Measurements from ENCODE around the gene MUTYH.

MUTYH gene

DNA sequence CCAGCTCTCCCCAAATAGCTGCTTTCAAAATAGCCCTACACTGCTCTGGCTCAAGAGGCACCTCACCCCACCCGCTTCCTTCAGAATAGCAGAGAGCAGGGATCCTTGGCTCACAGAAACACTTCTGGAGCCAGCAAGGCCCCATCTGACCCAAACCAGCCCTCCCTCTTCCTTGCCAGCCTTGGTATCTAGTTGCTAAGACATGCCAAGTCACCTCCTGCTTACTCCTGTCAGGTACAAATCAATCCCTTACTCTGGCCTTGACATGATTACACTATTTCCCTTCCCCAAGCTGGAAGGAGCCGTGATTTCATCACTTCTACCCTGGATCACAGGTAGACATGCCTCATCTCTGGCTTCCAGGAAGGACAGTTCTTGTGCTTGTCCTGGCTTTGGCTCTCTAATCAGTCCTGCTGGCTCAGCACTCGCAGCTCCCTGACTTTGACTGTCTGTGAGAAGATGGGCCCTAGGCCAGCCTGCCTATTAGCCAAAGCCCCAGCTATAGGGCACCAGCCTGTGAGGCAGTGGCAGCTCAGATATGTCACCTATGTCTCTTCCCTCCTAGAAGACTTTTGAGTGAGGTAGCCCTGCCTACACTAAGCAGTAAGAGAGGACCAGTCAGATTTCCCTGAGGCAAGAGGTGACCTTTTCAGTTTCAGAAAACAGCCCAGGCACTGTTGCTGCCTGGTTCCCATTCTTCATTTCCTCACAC lies 8.9 kb upstream of the MUTYH start:
- DNase-seq (ENCODE audit: low spot score) = no peak

DNA sequence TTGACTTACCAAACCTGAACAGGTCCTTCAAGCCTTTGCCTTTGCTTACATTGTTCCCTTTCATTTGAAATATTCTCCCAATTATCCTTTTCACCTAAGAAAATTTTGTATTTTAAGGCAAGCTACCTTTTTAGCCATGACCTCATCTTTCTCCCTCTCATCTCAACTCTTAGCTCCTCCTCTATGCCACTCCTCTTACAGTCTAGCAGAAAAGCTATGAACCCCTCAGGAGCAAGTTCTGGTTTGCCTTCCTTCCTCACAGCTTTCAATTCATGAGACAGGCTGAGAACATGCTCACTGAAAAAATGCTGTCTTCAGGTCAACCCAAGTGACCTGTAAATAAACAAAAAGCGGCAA lies 8.3 kb upstream of the MUTYH start:
- DNase-seq (ENCODE audit: low spot score) = no peak

DNA sequence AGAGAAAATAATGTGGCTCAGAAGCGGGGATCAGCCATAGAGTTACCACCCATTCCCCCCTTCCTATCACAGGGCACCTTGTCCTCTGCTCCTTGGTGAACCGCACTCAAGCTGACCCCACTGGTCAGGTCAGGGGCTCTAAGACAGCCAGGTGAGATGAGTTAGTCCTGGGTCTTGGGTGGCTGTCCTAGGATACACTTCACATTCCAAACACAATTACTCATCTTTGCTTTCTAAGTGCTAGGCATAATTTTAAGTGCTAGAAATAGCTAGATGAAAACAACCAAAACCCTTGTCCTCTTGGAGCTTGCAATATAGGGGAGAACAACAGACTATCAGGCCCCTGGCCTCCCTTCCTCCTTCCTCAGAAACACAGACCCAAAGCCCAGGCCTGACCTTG lies 7.8 kb upstream of the MUTYH start:
- no peak for DNase-seq (ENCODE audit: low spot score)

DNA sequence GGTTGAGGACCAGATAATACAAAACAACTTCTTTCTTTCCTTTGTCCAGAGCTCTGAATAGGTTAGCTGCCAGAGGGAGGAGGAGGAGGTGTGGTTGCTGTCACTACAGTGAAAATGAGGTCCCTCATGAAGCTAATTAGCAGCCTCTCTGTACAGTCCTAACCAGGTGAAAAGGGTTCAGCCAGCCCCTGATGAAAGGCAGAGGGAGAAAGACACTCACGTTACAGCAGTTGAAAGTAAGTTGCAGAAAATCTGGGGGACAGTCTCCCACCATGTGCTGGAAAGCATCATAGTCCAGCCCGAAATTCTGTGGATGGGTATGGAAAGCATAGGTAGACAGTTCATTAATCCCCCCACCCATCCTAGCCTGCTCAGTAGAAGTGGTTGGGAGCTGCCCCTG lies 6.2 kb upstream of the MUTYH start:
- no peak for DNase-seq (ENCODE audit: low spot score)

DNA sequence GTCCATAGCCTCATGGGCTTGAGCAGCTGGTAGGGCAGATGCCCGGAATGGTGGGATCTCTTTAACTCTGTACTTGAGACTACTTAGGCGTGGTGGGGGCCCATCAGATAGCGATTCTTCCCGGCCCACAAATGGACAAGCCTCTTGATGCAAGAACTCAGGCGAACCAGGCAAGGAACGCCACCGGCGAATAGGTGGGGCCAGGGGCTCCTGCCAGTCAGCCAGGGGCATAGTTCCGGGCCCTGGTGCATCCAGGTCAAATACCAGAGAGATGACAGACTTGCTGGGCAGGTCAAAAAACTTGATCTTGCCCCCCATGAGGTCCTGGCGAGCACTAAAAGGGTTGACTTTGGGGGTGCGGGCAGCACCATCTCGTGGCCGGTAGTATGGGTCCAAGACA lies 4.8 kb upstream of the MUTYH start:
- no peak for DNase-seq (ENCODE audit: low spot score)

DNA sequence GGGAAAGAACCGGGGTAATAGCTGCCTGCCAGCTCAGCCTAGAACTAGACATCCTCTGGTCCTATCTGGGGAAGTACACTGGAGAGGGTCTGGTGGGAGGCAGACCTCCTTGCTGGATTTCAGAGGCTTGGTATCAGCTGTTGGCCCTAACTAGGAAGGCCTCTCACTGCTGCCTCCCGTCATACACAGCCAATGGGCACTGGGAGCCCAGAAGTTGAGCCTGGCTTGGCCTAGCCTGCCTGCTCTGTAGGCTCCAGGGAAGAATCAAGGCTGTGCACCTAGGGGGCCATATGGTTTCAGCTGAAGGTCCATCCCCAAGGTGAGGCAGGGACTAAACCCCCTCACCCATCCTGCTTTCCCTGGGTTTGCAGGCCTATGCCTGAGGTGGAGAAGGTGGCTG lies 4.3 kb upstream of the MUTYH start:
- DNase-seq (ENCODE audit: low spot score) = no peak

DNA sequence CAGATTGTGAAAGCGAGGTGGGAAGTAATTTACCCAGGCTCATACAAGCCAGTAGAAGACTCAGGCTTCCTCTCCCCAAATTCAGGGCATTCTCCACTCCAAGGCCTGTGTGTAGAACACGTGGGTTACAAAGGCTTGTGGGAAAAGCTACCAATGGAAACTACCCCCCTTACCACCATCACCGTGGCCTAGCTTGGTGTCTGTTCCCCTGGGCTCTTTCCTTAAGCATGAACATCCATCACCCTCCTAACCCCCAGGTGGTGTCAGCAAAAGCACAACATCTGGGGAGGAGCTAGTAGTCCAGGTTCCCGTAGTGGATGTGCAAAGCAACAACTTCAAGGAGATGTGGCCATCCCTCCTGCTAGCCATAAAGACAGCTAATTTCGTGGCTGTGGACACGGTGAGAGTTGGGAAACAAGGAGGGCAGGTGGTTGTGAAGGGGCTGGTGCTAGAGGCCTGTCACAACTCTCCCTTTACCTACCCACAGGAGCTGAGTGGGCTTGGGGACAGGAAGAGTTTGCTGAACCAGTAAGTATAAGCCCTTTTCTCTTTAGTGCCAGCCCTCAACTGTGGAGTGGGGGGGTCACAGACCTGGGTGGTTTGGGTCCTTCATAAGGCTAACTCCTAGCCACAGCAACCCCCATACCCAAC lies 701 bp upstream of the MUTYH start:
- peak; percentile 26 for DNase-seq (ENCODE audit: low spot score)

DNA sequence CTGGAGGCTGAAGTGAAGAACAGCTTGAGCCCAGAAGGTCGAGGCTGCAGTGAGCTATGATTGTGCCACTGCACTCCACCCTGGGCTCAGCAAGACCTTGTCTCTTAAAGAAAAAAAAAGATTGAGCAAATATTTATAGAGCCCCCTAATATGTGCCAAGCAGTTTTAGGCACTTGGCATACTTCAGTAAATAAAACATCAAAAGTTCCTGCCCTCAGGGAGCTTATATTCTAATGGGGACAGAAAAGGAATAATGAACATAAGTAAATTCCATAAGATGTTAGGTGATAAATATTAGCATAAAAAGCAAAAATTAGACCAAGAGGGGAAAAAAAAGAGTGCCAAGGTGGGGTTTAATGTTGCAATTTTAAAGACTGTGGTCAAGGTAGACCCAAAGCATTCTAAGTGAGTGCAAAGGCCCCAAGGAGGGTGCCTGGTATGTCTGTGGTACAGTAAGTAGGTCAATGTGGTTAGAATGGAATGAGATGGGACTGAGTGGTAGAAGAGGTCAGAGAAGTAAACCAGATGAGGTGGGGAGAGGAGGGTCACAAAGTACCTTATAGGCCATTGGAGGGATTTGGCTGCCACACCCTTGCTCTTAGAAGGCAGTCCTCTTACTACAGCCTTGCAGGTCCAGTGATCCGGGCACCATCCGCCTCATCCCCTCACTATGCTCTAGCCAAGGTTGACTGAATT lies 2.5 kb downstream of the MUTYH start:
- no peak for DNase-seq (ENCODE audit: low spot score)

DNA sequence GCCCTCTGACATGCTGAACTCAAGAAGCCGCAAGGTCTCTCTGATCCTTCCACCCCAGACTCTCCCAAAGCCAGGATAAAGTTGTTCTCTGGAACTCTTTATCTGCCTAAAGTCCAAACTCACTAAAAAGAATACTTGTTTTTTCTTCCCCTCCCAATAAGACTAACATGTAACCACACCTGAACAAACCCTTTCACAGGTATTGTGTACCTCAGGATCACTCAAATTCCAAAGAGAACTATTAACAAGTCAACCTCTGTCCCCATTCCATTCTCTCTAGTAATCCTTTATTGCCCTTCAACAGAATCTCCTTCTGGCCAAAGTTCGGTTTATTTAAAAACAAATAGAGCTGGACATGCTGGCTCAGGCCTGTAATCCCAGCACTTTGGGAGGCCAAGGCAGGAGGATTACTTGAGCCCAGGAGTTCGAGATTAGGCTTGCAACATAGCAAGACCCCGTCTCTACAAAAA lies 4.3 kb downstream of the MUTYH start:
- no peak for DNase-seq (ENCODE audit: low spot score)

DNA sequence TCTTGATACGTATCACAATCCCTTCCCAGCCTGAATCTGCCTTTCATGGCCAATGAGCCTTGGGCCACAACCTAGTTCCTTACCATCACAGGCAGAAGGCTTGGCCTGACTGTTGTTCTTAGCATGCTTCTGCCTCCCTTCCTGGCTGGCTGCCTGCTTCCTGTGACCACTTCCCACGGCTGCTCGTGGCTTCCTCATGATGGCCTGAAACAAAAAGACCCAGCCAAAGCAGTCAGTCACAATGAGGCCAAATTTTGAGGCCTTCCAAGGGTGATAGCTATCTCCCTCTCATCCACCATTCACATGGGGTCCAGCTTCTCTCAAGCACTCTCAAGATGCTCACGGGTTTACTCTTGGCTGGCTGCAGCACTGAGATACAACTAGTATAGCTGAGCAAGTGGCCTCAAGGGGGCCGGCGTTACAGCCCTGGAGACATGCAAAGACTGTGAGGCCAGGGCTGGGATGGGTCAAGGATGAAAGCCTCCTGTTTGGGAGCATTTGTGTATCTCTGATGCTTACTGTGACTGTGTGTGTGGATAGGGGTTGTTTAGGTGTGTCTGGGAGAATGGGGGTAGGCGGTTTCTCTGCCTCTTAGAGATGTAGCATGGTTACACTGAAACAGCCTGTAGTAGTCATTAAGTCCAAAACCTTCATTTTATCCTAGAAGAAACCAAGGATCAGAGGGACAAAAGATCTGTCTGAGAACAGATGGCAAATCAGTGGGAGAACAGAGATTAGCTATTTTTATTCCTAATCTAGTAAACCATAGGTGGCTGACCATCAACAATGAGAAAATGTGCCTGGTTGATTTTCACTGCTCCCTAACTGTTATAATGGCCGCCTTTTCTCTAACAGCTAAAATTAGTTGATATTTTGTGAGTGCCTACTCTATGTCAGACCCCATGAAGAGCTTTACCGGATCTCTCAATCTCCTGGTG lies 5.7 kb downstream of the MUTYH start:
- no peak for DNase-seq (ENCODE audit: low spot score)

DNA sequence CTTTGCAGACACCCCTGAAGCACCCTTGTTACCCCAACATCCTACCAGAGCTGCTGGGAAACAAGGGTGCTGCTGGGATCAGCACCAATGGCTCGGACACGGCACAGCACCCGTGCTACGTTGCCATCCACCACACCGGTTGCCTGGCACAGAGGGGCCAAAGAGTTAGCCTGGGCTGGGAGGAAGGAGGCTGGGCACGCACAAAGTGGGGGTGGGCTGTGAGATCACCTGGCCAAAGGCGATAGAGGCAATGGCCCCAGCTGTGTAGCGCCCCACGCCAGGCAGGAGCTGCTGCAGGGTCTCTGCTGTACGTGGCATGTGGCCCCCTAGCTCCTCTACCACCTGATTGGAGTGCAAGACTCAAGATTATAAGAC lies 7.9 kb downstream of the MUTYH start:
- no peak for DNase-seq (ENCODE audit: low spot score)

DNA sequence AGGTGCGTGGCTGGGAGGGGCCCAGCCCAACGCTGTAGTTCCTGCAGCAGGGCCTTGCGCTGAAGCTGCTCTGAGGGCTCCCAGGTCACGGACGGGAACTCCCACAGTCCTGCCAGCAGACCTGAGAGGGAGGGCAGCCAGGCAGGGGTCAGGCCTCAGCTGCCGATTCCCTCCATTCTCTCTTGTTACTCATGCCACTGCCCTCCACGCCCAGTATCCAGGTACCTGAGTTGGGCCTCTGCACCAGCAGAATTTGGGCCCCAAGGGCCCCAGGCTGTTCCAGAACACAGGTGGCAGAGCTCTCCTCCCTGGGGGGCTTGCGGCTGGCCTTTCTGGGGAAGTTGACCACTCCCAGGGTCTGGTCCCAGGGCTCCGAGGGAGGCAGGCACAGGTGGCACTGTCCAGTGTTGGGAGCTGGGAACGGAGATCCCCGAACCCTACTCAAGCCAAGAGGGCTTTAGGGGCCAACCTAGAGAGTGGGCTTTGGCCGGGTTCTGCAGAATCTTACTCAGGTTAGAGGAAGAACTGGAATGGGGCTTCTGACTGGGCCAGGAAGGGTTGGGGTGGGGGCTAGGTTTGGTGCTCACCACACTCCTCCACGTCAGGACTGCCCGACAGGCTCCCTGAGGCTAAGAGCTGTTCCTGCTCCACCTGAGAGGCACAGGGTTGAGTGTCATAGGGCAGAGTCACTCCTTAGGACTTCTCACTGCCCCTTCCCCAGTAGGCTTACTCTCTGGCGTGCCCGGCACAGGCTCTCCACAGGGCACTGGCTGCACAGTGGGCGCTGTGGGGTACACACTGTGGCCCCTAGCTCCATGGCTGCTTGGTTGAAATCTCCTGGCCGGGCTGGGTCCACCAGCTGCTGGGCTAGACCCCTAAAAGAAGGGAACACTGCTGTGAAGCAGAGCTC lies 8.5 kb downstream of the MUTYH start:
- DNase-seq (ENCODE audit: low spot score) = no peak

DNA sequence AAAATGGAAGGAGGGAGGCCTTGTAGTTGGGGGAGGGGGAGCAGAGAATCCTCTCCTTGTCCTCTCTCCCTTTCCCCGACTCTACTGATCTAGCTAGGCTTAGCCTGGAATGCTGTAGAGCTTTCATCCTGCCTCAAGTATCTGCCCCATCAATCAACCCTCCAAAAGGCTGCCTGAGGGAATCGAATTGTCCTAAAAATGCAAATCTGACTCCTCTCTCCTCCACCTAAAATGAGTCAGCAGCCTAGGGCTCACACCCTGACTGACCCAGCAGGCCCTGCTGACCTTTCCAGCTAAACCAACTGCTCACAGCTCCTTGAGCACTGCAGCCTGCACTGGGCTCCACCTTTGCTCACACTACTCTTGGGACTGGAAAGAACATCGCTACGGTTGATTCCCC lies 10.8 kb downstream of the MUTYH start:
- DNase-seq (ENCODE audit: low spot score) = no peak

DNA sequence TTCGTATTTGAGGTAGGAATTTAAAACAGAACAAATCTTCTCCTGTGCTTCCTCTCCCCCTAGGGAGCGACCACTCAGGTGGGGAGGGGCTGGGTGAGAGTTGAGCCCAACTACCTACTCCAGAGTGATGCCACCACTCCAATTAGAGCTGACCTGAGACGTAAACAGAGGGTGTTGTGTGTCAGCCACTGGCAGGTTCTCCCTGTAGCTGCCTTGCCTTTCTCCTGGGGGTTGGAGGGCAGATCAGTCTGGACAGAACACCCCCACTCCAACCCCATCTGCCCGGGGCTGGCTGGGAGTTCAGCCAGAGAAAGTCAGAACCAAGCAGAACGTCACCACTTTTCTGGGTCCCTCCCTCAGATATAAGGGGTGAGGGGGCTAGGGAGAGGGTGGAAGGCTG lies 11.6 kb downstream of the MUTYH start:
- no peak for DNase-seq (ENCODE audit: low spot score)

DNA sequence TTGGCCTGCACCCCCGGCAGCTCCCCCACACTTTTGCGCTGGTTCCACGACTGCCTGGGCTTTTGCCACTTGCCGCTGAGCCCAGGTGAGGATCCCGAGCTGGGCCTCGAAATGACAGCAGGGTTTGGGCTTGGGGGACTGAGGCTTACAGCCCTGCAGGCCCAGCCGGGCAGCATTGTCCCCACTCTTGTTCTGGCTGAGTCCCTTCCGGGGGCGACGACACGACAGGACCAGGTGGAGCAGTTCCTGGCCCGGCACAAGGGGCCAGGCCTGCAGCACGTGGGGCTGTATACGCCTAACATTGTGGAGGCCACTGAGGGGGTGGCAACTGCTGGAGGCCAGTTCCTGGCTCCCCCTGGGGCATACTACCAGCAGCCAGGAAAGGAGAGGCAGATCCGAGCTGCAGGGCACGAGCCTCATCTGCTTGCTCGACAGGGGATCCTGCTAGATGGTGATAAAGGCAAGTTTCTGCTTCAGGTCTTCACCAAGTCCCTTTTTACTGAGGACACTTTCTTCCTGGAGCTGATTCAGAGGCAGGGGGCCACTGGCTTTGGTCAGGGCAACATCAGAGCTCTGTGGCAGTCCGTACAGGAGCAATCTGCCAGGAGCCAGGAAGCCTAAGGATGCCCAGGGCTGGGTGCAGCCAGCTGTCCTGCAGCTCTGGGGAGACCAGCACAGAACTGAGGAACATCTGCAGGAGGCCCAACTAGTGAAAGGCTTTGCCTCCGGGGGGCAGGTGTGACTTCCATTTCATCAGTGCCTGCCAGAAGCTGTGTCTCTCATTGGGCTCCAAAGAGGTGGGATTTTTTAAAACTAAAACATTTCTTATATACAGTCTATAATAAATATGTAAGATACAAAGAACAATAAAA lies 12.4 kb downstream of the MUTYH start:
- DNase-seq (ENCODE audit: low spot score) = no peak

DNA sequence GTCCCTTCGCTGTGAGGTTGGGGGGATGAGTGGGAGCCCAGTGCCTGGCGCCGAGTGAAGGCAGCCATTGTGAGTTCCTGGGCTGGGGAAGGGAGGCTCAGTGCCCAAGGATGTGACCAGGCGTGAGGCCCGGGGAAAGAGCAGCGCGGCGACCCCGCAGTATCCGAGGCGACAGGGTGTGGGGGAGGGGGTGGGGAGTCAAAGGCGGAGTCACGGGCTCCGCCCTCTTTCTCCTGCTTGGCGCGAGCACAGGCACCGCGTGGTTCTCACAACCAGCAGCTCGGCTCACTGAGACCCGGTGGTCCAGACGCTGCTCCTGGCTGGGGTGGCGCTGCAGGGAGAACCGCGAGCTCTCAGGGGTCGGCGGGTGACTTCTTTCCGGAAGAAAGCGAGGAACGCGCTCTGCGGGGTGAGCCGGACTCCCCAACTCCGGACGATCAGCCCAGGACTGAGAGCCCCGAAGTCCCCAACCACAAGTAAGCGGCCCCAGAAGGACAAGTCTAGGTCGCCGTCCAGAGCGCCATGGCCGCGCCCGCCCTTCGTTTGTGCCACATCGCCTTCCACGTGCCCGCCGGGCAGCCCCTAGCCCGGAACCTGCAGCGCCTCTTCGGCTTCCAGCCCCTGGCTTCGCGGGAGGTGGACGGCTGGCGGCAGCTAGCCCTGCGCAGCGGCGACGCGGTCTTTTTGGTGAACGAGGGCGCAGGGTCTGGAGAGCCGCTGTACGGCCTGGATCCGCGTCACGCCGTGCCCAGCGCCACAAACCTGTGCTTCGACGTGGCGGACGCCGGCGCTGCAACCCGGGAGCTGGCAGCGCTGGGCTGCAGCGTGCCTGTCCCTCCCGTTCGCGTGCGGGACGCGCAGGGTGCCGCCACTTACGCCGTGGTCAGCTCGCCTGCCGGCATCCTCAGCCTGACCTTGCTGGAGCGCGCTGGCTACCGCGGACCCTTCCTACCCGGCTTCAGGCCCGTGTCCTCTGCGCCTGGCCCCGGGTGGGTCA lies 13.3 kb downstream of the MUTYH start, which contains the start of gene HPDL:
TSS of gene HPDL (plus strand) at position 269 of the 997 bp plus-strand sequence. CDS start at position 523, 254 bp downstream.
- DNase-seq (ENCODE audit: low spot score) = peak; percentile 77

DNA sequence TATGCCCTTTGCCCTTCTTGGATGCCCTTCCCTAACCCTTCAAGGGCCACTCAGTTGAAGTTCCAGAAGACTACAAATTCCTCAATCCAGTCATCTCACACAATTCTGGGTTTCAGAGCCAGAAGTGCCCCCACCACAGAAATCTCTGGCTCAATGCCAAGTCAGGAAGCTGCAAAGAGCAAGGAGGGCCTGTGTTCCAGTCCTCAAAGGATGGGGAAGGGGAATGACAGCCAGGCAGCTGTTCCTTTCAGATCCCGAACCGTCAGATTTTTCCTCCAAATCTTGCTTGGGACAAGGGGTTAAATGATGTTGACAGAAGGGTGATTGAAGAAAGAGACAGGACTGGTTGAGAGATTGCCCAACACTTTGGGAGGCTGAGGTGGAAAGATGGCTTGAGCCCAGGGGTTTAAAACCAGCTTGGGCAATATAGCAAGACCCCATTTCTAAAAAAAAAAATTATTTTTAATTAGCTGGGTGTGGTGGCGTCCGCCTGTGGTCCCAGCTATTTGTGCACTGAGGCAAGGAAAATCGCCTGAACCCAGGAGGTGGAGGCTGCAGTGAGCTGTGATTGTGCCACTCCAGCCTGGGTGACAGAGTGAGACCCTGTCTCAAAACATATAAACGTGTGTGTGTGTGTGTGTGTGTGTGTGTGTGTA lies 14.3 kb downstream of the MUTYH start:
- no peak for DNase-seq (ENCODE audit: low spot score)

DNA sequence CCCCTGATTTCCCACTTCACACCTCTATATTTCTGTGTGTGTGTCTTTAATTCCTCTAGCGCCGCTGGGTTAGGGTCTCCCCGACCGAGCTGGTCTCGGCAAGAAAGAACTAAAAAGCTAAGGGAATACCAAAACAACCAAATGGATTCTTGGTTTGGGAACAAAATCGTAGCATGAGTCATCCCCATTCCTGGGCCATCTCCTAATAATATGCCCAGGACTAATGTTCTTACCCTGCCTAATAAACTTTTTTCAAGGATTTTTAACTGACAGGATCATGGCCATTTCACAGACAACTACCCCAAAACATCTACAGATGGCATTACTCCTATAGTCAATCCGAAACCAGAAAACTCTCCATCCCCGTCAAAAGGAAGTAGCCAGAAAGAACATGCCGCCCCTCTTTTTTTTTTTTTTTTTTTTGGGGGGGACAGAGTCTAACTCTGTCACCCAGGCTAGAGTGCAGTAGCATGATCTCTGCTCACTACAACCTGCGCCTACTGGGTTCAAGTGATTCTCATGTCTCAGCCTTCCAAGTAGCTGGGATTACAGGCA lies 17.7 kb downstream of the MUTYH start:
- no peak for DNase-seq (ENCODE audit: low spot score)

All from germinal center (tissue), 1 donor.